BJ (cell line): Measurements from ENCODE around the gene MPHOSPH8. TPM values are rescaled to one million over a fixed set of nuclear protein-coding genes. Genes with fewer than 3 reads are reported as not detected.

Experiments used
- CTCF ChIA-PET: fragments of 350-600 bp; formaldehyde crosslinking; extraction: SDS; loops from one replicate; lab custom pipeline; 2021; ENCODE audit warnings: antibody characterized with exemption, inconsistent platforms; lab: Yijun Ruan, JAX
- POLR2A ChIA-PET: fragments of 300-600 bp; sonication (Branson Sonifier 250); formaldehyde crosslinking; extraction: SDS; loops from one replicate; lab custom pipeline; 2021; ENCODE audit warnings: antibody characterized with exemption; lab: Charles Lee
- DNase-seq: peaks from one replicate; pipeline ENCODE4 v3.0.0-alpha.2; 2011; ENCODE audit warnings: low read depth
- H3K27me3 ChIP-seq: 2 replicates; pipeline ENCODE4 v1.6.0; 2011; ENCODE audit warnings: low read length; ENCODE audit not compliant: control insufficient read depth, insufficient read depth
- H3K36me3 ChIP-seq: 2 replicates; pipeline ENCODE4 v1.5.1; 2011; ENCODE audit warnings: low read length; ENCODE audit not compliant: control insufficient read depth, insufficient read depth
- H3K4me3 ChIP-seq: 2 replicates; pipeline ENCODE4 v1.5.1; 2011; ENCODE audit warnings: low read depth, mild to moderate bottlenecking, control low read depth, low read length
- polyA plus RNA-seq: library from polyadenylated mRNA; depleted of rRNA; stranded (reverse); fragments of >200 nt; gene quantifications from 2 replicates; pipeline ENCODE4 v1.2.3, GENCODE V29; 2011
- TF ChIP-seq, protein P1 (sequence below): IDR thresholded peaks from 2 replicates; pipeline ENCODE4 v1.5.1; 2011; ENCODE audit warnings: low read depth, mild to moderate bottlenecking, control low read depth, inconsistent platforms, low read length, moderate library complexity; ENCODE audit not compliant: insufficient read depth

Gene MPHOSPH8
- polyA plus RNA-seq, 1 experiment, result 12.3 TPM

DNA sequence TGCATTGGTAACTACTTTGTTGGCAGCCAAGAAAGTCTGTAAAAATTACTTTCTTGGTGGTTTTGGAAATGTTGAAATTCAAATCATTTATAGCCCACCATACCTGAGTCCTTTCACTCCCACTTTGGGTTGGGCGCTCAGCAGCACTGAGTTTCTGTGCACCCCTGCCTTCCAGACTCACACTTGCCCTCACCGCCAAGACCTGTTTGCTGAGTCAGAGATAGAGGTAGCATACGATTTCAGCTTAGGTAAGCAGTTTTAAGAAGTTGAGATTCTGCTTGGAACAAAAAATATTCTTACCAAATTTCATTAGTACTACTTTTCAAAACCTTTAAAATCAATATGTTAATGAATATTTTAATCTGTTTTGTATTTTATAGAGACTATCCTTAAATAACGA, 12.6 kb downstream of the MPHOSPH8 start:
- Histone ChIP-seq H3K36me3 (peaks cover 10% of the 10 kb centered on the region), H3K4me3 (no peak overlapping the region), H3K27me3 (no peaks in the 10 kb centered on the region)
- CTCF ChIA-PET, result interaction anchor here (1.1 kb wide), 1 partner anchor 12 kb away, joined by 3 read pairs; no protein-coding TSS in a partner anchor
- POLR2A ChIA-PET, result no interaction called here
- no peak for DNase-seq
- TF ChIP-seq, protein P1, sequence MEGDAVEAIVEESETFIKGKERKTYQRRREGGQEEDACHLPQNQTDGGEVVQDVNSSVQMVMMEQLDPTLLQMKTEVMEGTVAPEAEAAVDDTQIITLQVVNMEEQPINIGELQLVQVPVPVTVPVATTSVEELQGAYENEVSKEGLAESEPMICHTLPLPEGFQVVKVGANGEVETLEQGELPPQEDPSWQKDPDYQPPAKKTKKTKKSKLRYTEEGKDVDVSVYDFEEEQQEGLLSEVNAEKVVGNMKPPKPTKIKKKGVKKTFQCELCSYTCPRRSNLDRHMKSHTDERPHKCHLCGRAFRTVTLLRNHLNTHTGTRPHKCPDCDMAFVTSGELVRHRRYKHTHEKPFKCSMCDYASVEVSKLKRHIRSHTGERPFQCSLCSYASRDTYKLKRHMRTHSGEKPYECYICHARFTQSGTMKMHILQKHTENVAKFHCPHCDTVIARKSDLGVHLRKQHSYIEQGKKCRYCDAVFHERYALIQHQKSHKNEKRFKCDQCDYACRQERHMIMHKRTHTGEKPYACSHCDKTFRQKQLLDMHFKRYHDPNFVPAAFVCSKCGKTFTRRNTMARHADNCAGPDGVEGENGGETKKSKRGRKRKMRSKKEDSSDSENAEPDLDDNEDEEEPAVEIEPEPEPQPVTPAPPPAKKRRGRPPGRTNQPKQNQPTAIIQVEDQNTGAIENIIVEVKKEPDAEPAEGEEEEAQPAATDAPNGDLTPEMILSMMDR, result no peak

DNA sequence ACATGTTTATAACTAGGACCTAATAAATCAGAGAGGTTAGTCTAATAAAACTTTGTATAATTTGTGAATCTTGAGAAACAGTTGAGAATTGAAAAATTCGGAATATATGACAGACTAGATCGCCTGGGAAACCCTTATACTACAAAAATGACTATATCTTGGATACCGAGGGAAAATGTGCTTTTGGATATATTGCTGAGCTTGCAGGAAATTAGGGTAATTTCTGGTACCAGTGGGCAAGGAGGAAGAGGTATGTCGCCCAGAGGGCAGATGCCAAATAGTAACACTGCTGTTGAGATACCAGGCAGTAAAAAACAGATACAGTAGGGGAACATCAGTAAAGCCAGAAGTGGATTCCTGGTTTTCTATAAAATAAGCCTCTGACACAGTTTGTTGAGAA, 17.3 kb downstream of the MPHOSPH8 start:
- Histone ChIP-seq H3K36me3 (peaks cover 11% of the 10 kb centered on the region), H3K4me3 (no peak overlapping the region), H3K27me3 (no peaks in the 10 kb centered on the region)
- CTCF ChIA-PET, result no interaction called here
- TF ChIP-seq, protein P1, result no peak
- POLR2A ChIA-PET, result interaction anchor here (0.6 kb wide), 1 partner anchor 69 kb away, joined by 3 read pairs; no protein-coding TSS in a partner anchor
- DNase-seq, result no peak

DNA sequence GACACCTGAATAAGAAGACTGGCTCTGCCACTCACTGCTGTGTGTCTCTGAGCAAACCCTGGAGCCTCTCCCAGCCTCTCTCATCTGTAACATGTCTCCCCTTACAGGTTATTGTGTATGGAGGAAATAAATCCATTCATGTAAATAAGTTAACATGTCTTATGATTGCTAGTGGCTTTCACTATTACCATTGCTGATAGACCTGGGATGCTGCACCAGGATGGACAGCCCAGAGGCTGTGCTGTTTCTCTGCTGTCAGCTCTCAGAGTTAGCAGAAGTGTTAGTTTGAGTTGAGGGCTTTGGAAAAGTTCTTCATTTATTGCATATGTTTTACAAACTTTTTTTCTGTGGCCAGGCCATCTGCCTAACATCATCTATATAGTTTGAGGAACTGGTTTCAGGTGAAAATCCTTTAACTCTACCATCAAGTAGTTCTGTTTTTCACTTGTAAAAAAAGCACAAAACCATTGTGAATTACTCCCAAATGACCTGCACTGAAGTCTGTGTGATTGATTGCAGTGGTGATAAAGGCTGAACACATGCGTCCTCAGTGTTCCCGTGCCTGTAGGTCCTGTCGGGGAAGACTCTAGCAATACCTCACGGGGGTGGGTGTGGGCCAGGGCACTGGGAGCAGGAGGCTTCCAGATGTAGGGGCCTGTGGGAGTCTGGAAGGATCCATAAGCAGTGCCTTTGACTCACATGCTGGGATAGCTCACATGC, 24.6 kb downstream of the MPHOSPH8 start:
- CTCF ChIA-PET, result interaction anchor here (1.3 kb wide), 1 partner anchor 12 kb away, joined by 3 read pairs; no protein-coding TSS in a partner anchor
- peaks cover 9% of the 10 kb centered on the region for H3K36me3 ChIP-seq
- H3K4me3 ChIP-seq, result no peak overlapping the region
- DNase-seq, result no peak
- TF ChIP-seq, protein P1, result no peak
- H3K27me3 ChIP-seq, result no peaks in the 10 kb centered on the region
- POLR2A ChIA-PET, result no interaction called here

DNA sequence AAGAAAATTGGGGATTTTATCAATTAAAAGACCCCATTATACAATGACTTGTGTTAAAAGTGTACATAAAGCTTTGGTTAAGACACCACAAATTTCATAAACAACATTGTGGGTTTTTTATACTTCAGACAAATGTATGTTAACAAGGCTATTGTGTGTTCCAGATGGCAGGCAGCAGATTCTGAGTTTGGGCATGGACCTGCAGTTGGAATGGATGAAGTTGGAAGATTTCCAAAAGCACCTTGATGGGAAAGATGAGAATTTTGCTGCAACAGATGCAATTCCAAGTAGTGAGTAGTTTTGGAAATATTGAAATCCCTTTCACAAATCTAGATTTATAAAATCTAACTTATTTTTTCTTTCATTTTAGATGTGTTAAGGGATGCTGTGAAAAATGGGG, 25.4 kb downstream of the MPHOSPH8 start:
- no peak overlapping the region for H3K4me3 ChIP-seq
- ChIA-PET POLR2A (no interaction called here), CTCF (interaction anchor here (1.3 kb wide), 1 partner anchor 13 kb away, joined by 3 read pairs; no protein-coding TSS in a partner anchor)
- H3K27me3 ChIP-seq, result no peaks in the 10 kb centered on the region
- DNase-seq, result no peak
- H3K36me3 ChIP-seq, result peaks cover 16% of the 10 kb centered on the region
- TF ChIP-seq, protein P1, result no peak

DNA sequence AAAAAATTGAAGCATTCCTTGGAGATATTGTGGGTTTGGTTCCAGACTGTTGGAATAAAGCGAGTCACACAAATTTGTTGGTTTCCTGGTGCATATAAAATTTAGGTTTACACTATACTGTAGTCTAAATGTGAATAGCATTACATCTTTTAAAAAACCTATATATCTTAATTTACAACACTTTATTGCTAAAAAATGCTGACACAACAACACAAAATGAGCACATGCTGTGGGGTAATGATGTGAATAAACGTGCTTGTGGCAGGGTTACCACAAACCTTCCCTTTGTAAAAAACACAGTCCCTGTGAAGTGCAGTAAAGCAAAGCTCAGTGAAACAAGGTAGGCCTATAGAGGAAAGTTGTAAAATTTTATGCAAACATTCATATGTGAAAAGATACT, 27.7 kb downstream of the MPHOSPH8 start:
- Histone ChIP-seq H3K27me3 (no peaks in the 10 kb centered on the region), H3K4me3 (no peak overlapping the region), H3K36me3 (peaks cover 28% of the 10 kb centered on the region)
- ChIA-PET CTCF (interaction anchor here (0.5 to 0.8 kb wide), 2 partner anchors 204 to 503 kb away, joined by 3 to 4 read pairs; no protein-coding TSS in a partner anchor), POLR2A (no interaction called here)
- TF ChIP-seq, protein P1, result no peak
- no peak for DNase-seq
